ENCODE results near the gene MS4A6E. TPM values are rescaled to one million over a fixed set of nuclear protein-coding genes. Genes with fewer than 3 reads are reported as not detected.

Gene MS4A6E
- total RNA-seq, 1 experiment from 2014 or later = not detected

DNA sequence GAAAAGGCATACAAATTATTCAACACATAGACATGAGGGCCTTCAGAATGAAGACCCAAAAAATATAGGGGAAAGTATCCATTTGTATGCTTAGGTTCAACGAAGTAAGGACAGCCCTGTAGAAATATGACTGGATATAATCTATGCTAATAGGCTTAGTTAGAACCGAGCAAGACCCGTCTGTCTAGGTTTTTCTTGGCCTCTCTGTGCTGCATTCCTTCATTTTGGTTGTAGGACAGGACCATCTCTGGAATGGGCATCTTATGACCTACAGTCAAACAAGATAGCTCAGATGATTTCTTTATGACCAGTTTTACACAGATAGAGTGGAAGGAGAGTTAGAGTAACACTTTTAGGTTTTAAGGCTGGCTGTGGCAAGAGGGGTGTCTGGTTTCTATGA lies 45.7 kb downstream of the MS4A6E start:
- no peak overlapping the region for H2AFZ ChIP-seq (ENCODE audit: low read depth, low read length, poor library complexity, severe bottlenecking)
- H3K9me2 ChIP-seq (ENCODE audit: insufficient read depth) = no peaks in the 10 kb centered on the region
- ATAC-seq (no peak), DNase-seq (ENCODE audit: low read depth, low spot score) (no peak)
- no TSS peak for BruUV-seq (replicated peaks)
- H3K4me1 ChIP-seq (ENCODE audit: control insufficient read depth in 1 of 2, insufficient read depth in 2 of 2, low read length in 2 of 2) = no peaks in the 10 kb centered on the region
- intact Hi-C loops (cut with micrococcal nuclease) = no loop called here
- CTCF ChIA-PET = interaction anchor here (1.2 to 1.5 kb wide), 2 partner anchors 9 to 10 kb away, joined by 3 to 9 read pairs; no protein-coding TSS in a partner anchor
- H3K79me2 ChIP-seq (ENCODE audit: insufficient read depth, low read length) = no peaks in the 10 kb centered on the region
- POLR2A ChIA-PET = no interaction called here
- no peak overlapping the region for H3K4me3 ChIP-seq (replicated peaks in 1 of 2; ENCODE audit: low read depth in 1 of 2, low read length in 2 of 2)
- no peak overlapping the region for H3K9ac ChIP-seq (ENCODE audit: low read length)
- no peak overlapping the region for H3K27ac ChIP-seq (ENCODE audit: low read depth, low read length)
- no peak overlapping the region for H3K4me2 ChIP-seq (ENCODE audit: low read length)
- no peaks in the 10 kb centered on the region for H3K36me3 ChIP-seq (ENCODE audit: control insufficient read depth in 1 of 2, insufficient read depth in 2 of 2, low read length in 2 of 2)
- no peak for TF ChIP-seq YY1 (IDR thresholded peaks at IDR 0.05; ENCODE audit: extremely low read depth, insufficient replicate concordance, low read depth, low read length)
- no peak for TF ChIP-seq SIN3A (IDR thresholded peaks at IDR 0.05; ENCODE audit: low read depth)
- TF ChIP-seq, protein P1, sequence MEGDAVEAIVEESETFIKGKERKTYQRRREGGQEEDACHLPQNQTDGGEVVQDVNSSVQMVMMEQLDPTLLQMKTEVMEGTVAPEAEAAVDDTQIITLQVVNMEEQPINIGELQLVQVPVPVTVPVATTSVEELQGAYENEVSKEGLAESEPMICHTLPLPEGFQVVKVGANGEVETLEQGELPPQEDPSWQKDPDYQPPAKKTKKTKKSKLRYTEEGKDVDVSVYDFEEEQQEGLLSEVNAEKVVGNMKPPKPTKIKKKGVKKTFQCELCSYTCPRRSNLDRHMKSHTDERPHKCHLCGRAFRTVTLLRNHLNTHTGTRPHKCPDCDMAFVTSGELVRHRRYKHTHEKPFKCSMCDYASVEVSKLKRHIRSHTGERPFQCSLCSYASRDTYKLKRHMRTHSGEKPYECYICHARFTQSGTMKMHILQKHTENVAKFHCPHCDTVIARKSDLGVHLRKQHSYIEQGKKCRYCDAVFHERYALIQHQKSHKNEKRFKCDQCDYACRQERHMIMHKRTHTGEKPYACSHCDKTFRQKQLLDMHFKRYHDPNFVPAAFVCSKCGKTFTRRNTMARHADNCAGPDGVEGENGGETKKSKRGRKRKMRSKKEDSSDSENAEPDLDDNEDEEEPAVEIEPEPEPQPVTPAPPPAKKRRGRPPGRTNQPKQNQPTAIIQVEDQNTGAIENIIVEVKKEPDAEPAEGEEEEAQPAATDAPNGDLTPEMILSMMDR (IDR thresholded peaks at IDR 0.05 in 2 of 3, conservative IDR thresholded peaks at IDR 0.05 in 1 of 3; ENCODE audit: borderline replicate concordance in 1 of 3, insufficient read depth in 1 of 3, low read depth in 2 of 3, low read length in 2 of 3) = no peak
- no peak for TF ChIP-seq FOSL1 (IDR thresholded peaks at IDR 0.05; ENCODE audit: low read depth)
- no peaks in the 10 kb centered on the region for H3K27me3 ChIP-seq (ENCODE audit: insufficient read depth, low read length)
- H4K20me1 ChIP-seq (ENCODE audit: insufficient read depth) = no peaks in the 10 kb centered on the region
- H3K9me3 ChIP-seq (ENCODE audit: control insufficient read depth in 1 of 2, insufficient read depth in 1 of 2, low read depth in 1 of 2, low read length in 2 of 2) = no peaks in the 10 kb centered on the region
- RAD21 ChIA-PET (ENCODE audit: low non-redundant PET in 1 of 2, low total read pairs in 2 of 2, uncharacterized antibody in 2 of 2, unreplicated experiment in 2 of 2) = no interaction called here

DNA sequence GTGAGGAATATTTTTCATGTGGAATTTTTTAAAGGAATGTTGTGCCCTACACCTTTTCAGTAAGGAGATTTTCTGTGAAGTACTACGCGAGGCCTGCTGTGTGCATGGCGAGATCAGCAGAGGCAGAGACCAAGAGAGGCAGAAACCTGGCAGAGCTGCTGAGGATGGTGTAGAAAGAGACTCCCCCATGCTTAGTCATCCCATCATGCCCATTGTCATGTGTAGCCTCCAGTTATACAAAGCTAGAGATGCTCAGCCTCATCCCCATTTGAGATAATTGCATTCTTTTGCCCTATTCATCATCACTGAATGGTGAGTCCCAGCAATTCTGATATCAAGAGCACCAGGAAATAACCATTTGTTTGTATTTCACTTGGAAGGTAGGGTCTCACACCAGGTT lies 48.3 kb downstream of the MS4A6E start:
- DNase-seq (ENCODE audit: low read depth, low spot score) (no peak), ATAC-seq (no peak)
- ChIA-PET CTCF (no interaction called here), POLR2A (no interaction called here), RAD21 (ENCODE audit: low non-redundant PET in 1 of 2, low total read pairs in 2 of 2, uncharacterized antibody in 2 of 2, unreplicated experiment in 2 of 2) (no interaction called here)
- no TSS peak for BruUV-seq (replicated peaks)
- no peaks in the 10 kb centered on the region for H3K9me3 ChIP-seq (ENCODE audit: control insufficient read depth in 1 of 2, insufficient read depth in 1 of 2, low read depth in 1 of 2, low read length in 2 of 2)
- no peaks in the 10 kb centered on the region for H3K79me2 ChIP-seq (ENCODE audit: insufficient read depth, low read length)
- no peak overlapping the region for H3K9ac ChIP-seq (ENCODE audit: low read length)
- H4K20me1 ChIP-seq (ENCODE audit: insufficient read depth) = no peaks in the 10 kb centered on the region
- H3K4me2 ChIP-seq (ENCODE audit: low read length) = no peak overlapping the region
- H3K4me3 ChIP-seq (replicated peaks in 1 of 2; ENCODE audit: low read depth in 1 of 2, low read length in 2 of 2) = no peak overlapping the region
- H3K9me2 ChIP-seq (ENCODE audit: insufficient read depth) = no peaks in the 10 kb centered on the region
- intact Hi-C loops (cut with micrococcal nuclease) = no loop called here
- H3K27ac ChIP-seq (ENCODE audit: low read depth, low read length) = no peak overlapping the region
- no peak overlapping the region for H2AFZ ChIP-seq (ENCODE audit: low read depth, low read length, poor library complexity, severe bottlenecking)
- no peaks in the 10 kb centered on the region for H3K36me3 ChIP-seq (ENCODE audit: control insufficient read depth in 1 of 2, insufficient read depth in 2 of 2, low read length in 2 of 2)
- no peaks in the 10 kb centered on the region for H3K4me1 ChIP-seq (ENCODE audit: control insufficient read depth in 1 of 2, insufficient read depth in 2 of 2, low read length in 2 of 2)
- no peaks in the 10 kb centered on the region for H3K27me3 ChIP-seq (ENCODE audit: insufficient read depth, low read length)
- TF ChIP-seq, protein P2, sequence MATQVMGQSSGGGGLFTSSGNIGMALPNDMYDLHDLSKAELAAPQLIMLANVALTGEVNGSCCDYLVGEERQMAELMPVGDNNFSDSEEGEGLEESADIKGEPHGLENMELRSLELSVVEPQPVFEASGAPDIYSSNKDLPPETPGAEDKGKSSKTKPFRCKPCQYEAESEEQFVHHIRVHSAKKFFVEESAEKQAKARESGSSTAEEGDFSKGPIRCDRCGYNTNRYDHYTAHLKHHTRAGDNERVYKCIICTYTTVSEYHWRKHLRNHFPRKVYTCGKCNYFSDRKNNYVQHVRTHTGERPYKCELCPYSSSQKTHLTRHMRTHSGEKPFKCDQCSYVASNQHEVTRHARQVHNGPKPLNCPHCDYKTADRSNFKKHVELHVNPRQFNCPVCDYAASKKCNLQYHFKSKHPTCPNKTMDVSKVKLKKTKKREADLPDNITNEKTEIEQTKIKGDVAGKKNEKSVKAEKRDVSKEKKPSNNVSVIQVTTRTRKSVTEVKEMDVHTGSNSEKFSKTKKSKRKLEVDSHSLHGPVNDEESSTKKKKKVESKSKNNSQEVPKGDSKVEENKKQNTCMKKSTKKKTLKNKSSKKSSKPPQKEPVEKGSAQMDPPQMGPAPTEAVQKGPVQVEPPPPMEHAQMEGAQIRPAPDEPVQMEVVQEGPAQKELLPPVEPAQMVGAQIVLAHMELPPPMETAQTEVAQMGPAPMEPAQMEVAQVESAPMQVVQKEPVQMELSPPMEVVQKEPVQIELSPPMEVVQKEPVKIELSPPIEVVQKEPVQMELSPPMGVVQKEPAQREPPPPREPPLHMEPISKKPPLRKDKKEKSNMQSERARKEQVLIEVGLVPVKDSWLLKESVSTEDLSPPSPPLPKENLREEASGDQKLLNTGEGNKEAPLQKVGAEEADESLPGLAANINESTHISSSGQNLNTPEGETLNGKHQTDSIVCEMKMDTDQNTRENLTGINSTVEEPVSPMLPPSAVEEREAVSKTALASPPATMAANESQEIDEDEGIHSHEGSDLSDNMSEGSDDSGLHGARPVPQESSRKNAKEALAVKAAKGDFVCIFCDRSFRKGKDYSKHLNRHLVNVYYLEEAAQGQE (IDR thresholded peaks at IDR 0.05; ENCODE audit: low read depth) = no peak
- TF ChIP-seq, protein P1 (IDR thresholded peaks at IDR 0.05 in 2 of 3, conservative IDR thresholded peaks at IDR 0.05 in 1 of 3; ENCODE audit: borderline replicate concordance in 1 of 3, insufficient read depth in 1 of 3, low read depth in 2 of 3, low read length in 2 of 3) = no peak
- TF ChIP-seq EZH2phosphoT487 (IDR thresholded peaks at IDR 0.05; ENCODE audit: borderline replicate concordance) = no peak
- no peak for TF ChIP-seq TCF7L2 (IDR thresholded peaks at IDR 0.05; ENCODE audit: borderline replicate concordance, extremely low read depth, insufficient read depth, insufficient read length)
- TF ChIP-seq, protein P3, sequence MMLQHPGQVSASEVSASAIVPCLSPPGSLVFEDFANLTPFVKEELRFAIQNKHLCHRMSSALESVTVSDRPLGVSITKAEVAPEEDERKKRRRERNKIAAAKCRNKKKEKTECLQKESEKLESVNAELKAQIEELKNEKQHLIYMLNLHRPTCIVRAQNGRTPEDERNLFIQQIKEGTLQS (IDR thresholded peaks at IDR 0.05) = no peak
- no peak for TF ChIP-seq JUND (IDR thresholded peaks at IDR 0.05)
- no peak for TF ChIP-seq ELF1 (IDR thresholded peaks at IDR 0.05; ENCODE audit: borderline replicate concordance, low read depth)
- TF ChIP-seq SIN3A (IDR thresholded peaks at IDR 0.05; ENCODE audit: low read depth) = no peak
- TF ChIP-seq YY1 (IDR thresholded peaks at IDR 0.05; ENCODE audit: extremely low read depth, insufficient replicate concordance, low read depth, low read length) = no peak
- no peak for TF ChIP-seq POLR2AphosphoS5 (IDR thresholded peaks at IDR 0.05; ENCODE audit: low read depth, low read length)

All from HCT116 (cell line).